DOHH2 (cell line): ENCODE data around the gene GCG.

Source experiments
- H3F3A ChIP-seq: fragments of 200-600 bp; sonication (generic), shearing (Covaris generic); 2 replicates; pipeline ENCODE4 v1.6.0; 2016; ENCODE audit warnings: antibody characterized with exemption, mild to moderate bottlenecking; ENCODE audit not compliant: control insufficient read depth, insufficient read depth
- H3K27ac ChIP-seq: fragments of 200-600 bp; sonication (generic); 2 replicates; pipeline ENCODE4 v1.5.1; 2014; ENCODE audit warnings: low read depth, mild to moderate bottlenecking, low read length, moderate library complexity
- H3K27me3 ChIP-seq: fragments of 200-600 bp; sonication (generic); 2 replicates; pipeline ENCODE4 v1.6.1; 2014; ENCODE audit warnings: mild to moderate bottlenecking, low read length, mixed read lengths; ENCODE audit not compliant: control insufficient read depth
- H3K36me3 ChIP-seq: fragments of 200-600 bp; sonication (generic); 2 replicates; pipeline ENCODE4 v1.6.1; 2014; ENCODE audit warnings: mild to moderate bottlenecking, low read length, moderate library complexity, mixed read lengths; ENCODE audit not compliant: control insufficient read depth
- H3K4me1 ChIP-seq: fragments of 200-600 bp; sonication (generic); 2 replicates; pipeline ENCODE4 v1.6.1; 2014; ENCODE audit warnings: mild to moderate bottlenecking, low read length, mixed read lengths; ENCODE audit not compliant: control insufficient read depth
- H3K4me2 ChIP-seq: fragments of 200-600 bp; sonication (generic); 2 replicates; pipeline ENCODE4 v1.6.0; 2014; ENCODE audit warnings: mild to moderate bottlenecking, low read length, moderate library complexity
- H3K4me3 ChIP-seq: fragments of 200-600 bp; sonication (generic); 2 replicates; pipeline ENCODE4 v1.5.1; 2014; ENCODE audit warnings: mild to moderate bottlenecking, low read length, mixed read lengths
- H3K79me2 ChIP-seq: fragments of 200-600 bp; sonication (generic); 2 replicates; pipeline ENCODE4 v1.6.1; 2014; ENCODE audit warnings: mild to moderate bottlenecking, low read length, mixed read lengths; ENCODE audit not compliant: control insufficient read depth
- H3K9me2 ChIP-seq: fragments of 200-600 bp; sonication (generic); replicated peaks from 2 replicates; pipeline ENCODE4 v1.6.1; 2014; ENCODE audit warnings: mild to moderate bottlenecking, low read length, mixed read lengths; ENCODE audit not compliant: control insufficient read depth
- H3K9me3 ChIP-seq: fragments of 200-600 bp; sonication (generic); 2 replicates; pipeline ENCODE4 v1.6.1; 2014; ENCODE audit warnings: antibody characterized with exemption, low read length, mixed read lengths; ENCODE audit not compliant: control insufficient read depth, insufficient read depth
- H4K20me1 ChIP-seq: fragments of 200-600 bp; sonication (generic); 2 replicates; pipeline ENCODE4 v1.6.0; 2014; ENCODE audit warnings: low read depth, mild to moderate bottlenecking, antibody characterized with exemption, low read length, moderate library complexity; ENCODE audit not compliant: control insufficient read depth, insufficient read depth
- EZH2phosphoT487 ChIP-seq: fragments of 200-600 bp; sonication (generic); IDR thresholded peaks from 2 replicates; pipeline ENCODE4 v1.6.1; 2017; ENCODE audit warnings: borderline replicate concordance, mild to moderate bottlenecking, antibody characterized with exemption, low read length, moderate library complexity, mixed read lengths
- TF ChIP-seq, protein P1 (sequence below): fragments of 200-600 bp; sonication (generic); IDR thresholded peaks from one replicate; pipeline ENCODE4 v1.5.1; 2014; ENCODE audit warnings: antibody characterized with exemption, mild to moderate bottlenecking, low read depth, low read length; ENCODE audit not compliant: poor library complexity, severe bottlenecking

The GCG gene

DNA sequence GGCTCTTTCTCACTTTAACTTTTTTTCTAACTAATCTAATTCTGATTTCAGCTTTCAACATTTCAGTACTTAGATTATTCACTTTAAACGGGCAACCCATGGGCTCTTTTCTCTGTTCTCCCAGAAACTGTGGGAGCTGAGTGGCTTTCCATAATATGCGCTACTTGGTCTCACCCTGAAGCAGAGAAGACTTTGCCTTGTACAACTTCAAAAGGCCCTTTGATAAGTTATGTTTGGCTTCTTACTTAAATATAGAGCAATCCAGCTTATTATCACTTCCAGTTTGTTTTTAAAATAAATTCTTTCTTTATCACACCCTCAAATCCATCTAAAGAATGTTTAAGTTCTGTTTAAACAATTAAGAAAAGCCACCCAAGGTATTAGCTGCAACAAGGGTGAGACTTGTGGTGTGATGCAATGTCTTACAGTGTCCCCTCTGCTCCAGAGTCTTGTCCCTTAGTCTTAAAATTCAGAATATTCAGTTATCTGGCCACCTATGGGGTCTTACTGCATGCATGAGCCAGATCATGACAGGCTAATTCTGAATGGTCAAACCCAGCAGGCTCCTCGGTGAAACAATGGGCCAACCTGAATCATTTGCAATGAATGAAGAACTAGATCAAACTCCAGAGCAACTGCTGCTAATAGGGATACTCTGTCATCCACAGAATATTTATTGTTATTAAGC is 38.8 kb downstream of the GCG start:
- H4K20me1 ChIP-seq = no peaks in the 10 kb centered on the region
- H3K27ac ChIP-seq = no peak overlapping the region
- no peak overlapping the region for H3K4me3 ChIP-seq
- no peaks in the 10 kb centered on the region; the same call in 1 of the 2 replicates for H3K27me3 ChIP-seq
- no peaks in the 10 kb centered on the region for H3K36me3 ChIP-seq
- no peak for TF ChIP-seq EZH2phosphoT487
- TF ChIP-seq, protein P1, sequence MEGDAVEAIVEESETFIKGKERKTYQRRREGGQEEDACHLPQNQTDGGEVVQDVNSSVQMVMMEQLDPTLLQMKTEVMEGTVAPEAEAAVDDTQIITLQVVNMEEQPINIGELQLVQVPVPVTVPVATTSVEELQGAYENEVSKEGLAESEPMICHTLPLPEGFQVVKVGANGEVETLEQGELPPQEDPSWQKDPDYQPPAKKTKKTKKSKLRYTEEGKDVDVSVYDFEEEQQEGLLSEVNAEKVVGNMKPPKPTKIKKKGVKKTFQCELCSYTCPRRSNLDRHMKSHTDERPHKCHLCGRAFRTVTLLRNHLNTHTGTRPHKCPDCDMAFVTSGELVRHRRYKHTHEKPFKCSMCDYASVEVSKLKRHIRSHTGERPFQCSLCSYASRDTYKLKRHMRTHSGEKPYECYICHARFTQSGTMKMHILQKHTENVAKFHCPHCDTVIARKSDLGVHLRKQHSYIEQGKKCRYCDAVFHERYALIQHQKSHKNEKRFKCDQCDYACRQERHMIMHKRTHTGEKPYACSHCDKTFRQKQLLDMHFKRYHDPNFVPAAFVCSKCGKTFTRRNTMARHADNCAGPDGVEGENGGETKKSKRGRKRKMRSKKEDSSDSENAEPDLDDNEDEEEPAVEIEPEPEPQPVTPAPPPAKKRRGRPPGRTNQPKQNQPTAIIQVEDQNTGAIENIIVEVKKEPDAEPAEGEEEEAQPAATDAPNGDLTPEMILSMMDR = no peak
- no peaks in the 10 kb centered on the region for H3K79me2 ChIP-seq
- H3K4me1 ChIP-seq = no peaks in the 10 kb centered on the region
- H3K9me2 ChIP-seq = no peaks in the 10 kb centered on the region
- no peaks in the 10 kb centered on the region for H3F3A ChIP-seq
- H3K9me3 ChIP-seq = no peaks in the 10 kb centered on the region
- H3K4me2 ChIP-seq = no peak overlapping the region

DNA sequence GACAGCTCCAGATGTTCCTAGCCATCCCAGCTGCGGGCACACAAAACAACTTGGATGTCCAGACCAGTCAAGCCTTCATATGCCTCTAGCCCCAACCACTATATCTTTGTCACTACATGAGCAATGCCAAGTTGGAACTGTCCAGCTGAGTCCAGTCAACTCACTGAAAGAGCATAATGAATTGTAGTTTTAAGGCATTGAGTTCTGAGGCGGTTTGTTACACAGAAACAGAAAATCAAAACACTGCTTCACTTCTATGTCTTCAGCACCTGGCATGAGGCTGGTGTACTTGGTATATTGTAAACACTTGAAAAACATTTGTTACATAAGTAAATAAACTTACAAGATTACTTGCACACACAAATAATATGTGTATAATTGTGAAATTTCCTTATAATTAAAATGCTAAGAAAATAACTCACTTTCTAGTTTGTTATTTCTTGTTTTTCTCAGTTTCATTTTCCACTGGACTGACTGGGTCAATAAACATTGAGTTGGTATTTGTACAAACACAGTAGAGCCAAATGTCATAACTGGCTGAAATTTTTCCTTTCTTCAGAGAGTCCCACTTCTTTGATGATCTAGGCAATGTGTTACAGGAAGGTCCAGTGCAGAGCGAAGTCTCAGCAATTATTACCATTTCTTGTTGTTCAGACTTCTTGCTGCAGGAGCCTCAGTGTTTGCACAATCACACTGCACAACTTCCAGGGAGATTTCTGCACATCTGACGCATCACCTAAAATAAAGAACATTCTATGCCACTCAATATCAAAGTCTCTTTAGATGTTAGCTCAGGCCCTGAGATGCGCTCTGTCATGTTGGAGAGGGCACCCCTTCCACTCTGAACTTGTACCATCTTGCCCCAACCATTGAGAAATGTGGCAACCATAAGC is 39.8 kb downstream of the GCG start:
- Histone ChIP-seq H3K79me2 (no peaks in the 10 kb centered on the region), H3K9me3 (no peaks in the 10 kb centered on the region), H3K4me2 (no peak overlapping the region), H3K4me3 (no peak overlapping the region), H3K9me2 (no peaks in the 10 kb centered on the region), H3K4me1 (no peaks in the 10 kb centered on the region), H3K27me3 (no peaks in the 10 kb centered on the region; the same call in 1 of the 2 replicates), H3F3A (no peaks in the 10 kb centered on the region), H3K27ac (no peak overlapping the region), H4K20me1 (no peaks in the 10 kb centered on the region), H3K36me3 (no peaks in the 10 kb centered on the region)
- no peak for TF ChIP-seq EZH2phosphoT487
- TF ChIP-seq, protein P1 = no peak

DNA sequence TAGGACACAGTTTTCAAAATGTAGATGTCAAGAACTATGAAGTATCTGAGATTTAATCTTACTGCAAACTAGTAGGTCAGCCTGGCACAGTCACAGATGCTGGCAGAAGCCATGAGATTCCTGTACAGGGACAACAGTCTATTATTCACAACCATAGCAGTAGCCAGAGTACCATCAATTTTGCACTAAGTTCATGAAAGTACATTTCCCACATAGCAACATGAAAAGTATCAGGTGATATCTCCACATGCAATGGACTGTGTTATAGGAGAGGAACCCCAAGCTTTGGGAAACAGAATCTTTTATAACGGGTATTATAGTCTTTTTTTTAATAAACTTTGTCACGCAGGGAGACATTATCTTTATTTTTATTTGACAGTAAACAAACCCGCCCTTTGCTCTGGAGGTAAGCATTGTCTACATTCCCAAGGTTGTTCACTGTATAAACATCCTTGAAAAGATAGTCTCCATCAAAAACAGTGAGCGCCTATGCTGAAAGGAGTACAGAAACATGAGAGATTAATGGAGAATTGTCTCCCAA is 44.6 kb downstream of the GCG start:
- no peak for TF ChIP-seq EZH2phosphoT487
- TF ChIP-seq, protein P1 = no peak
- no peaks in the 10 kb centered on the region for H3K9me3 ChIP-seq
- H3K4me3 ChIP-seq = no peak overlapping the region
- H3K27ac ChIP-seq = no peak overlapping the region
- H3K36me3 ChIP-seq = no peaks in the 10 kb centered on the region
- H3F3A ChIP-seq = no peaks in the 10 kb centered on the region
- H3K9me2 ChIP-seq = no peaks in the 10 kb centered on the region
- H3K27me3 ChIP-seq = peaks cover 6% of the 10 kb centered on the region; the same call in 1 of the 2 replicates
- no peaks in the 10 kb centered on the region for H4K20me1 ChIP-seq
- no peaks in the 10 kb centered on the region for H3K79me2 ChIP-seq
- no peak overlapping the region for H3K4me2 ChIP-seq
- no peaks in the 10 kb centered on the region for H3K4me1 ChIP-seq
